OCI-M2 (cell line): Measurements from ENCODE around the gene PSRC1.

Source experiments
- DNase-seq: peaks from one replicate; lab custom pipeline; 2025; ENCODE audit not compliant: unreplicated experiment; lab: John Stamatoyannopoulos, UW

Gene PSRC1

GRCh38 chr1:109272831-109273547 lies 10.0 kb downstream of the PSRC1 start:
- DNase-seq, result no peak

GRCh38 chr1:109272021-109272799 lies 10.7 kb downstream of the PSRC1 start:
- no peak for DNase-seq

GRCh38 chr1:109271458-109271857 lies 11.5 kb downstream of the PSRC1 start:
- DNase-seq, result no peak

GRCh38 chr1:109270623-109271317 lies 12.2 kb downstream of the PSRC1 start:
- DNase-seq, result no peak

- DNase-seq, result no peak
Measured at GRCh38 chr1:109269981-109270622, 12.8 kb downstream of the PSRC1 start.

DNA sequence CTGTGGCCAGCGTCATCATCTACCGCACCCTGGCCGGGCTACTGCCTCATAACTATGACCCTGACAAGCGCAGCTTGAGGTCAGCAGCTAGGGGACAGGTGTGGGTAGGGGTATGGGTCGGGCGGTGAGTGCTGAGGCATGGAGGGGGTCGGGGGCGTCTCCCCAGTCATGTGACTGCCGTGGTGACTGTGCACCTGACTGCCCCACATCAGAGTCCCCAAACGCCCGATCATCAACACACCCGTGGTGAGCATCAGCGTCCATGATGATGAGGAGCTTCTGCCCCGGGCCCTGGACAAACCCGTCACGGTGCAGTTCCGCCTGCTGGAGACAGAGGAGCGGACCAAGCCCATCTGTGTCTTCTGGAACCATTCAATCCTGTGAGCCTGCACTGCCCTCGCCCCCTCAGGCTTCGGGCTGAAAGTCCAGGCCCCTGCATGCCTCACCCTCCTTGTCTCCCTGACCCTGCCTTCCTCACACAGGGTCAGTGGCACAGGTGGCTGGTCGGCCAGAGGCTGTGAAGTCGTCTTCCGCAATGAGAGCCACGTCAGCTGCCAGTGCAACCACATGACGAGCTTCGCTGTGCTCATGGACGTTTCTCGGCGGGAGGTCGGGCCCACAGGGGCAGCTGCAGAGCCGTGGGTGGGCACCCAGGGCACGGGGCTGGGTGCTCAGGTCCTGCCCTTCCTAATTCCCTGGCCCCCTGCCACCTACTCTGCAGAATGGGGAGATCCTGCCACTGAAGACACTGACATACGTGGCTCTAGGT lies 13.5 kb downstream of the PSRC1 start:
- DNase-seq, result no peak

GRCh38 chr1:109268431-109269211 lies 14.3 kb downstream of the PSRC1 start:
- DNase-seq, result no peak

- no peak for DNase-seq
Measured at GRCh38 chr1:109267743-109268300, 15.1 kb downstream of the PSRC1 start.

DNA sequence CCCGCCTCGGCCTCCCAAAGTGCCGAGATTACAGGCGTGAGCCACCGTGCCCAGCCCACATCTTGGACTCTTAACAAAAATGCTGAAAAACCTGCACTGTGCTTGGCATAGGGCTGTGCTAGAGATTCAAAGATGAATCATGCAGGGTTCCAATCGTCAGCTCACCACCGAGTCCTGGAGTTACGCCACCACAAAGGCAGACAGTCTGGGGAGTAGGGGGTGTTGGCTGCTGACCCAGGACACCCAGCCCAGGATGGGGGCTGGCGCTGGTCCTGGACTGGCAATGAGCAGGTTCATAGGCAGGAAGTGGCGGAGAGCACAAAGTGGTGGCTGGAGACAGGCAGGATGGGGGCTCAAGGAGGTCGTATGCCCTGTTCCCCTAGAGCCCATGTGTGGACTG lies 16.0 kb downstream of the PSRC1 start:
- no peak for DNase-seq

DNA sequence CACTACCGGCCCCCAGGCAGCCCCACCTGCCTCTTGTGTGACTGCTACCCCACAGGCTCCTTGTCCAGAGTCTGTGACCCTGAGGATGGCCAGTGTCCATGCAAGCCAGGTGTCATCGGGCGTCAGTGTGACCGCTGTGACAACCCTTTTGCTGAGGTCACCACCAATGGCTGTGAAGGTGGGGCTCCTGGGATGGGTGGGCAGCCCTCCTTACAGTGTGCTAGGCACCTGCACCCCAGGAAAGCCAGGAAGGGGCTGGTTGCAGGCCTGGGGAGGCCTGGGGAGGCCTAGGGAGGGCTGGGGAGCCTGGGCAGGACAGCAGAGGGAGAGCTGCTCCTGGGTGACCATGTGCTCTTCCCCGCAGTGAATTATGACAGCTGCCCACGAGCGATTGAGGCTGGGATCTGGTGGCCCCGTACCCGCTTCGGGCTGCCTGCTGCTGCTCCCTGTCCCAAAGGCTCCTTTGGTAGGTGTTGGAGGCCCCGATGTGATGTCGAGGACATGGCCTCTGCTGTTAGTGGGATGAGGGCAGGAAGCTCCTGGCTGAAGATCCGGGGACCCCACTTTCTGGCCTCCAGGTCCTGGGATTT lies 17.1 kb downstream of the PSRC1 start:
- no peak for DNase-seq

- DNase-seq, result no peak
Measured at GRCh38 chr1:109265016-109265415, 17.9 kb downstream of the PSRC1 start.

DNA sequence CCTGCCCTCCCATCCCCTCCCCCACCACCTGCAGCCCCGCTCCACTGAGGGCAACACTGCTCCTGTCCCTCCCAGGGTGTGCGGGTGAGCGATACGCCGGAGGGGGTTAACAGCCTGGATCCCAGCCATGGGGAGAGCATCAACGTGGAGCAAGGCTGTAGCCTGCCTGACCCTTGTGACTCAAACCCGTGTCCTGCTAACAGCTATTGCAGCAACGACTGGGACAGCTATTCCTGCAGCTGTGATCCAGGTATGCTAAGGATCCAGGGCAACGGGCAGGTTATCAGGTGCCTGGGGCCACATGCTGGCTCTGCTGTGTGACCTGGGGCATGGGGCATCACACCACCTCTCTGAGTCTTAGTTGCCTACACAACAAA lies 18.6 kb downstream of the PSRC1 start:
- no peak for DNase-seq

GRCh38 chr1:109263597-109264378 lies 19.2 kb downstream of the PSRC1 start:
- DNase-seq, result no peak

DNA sequence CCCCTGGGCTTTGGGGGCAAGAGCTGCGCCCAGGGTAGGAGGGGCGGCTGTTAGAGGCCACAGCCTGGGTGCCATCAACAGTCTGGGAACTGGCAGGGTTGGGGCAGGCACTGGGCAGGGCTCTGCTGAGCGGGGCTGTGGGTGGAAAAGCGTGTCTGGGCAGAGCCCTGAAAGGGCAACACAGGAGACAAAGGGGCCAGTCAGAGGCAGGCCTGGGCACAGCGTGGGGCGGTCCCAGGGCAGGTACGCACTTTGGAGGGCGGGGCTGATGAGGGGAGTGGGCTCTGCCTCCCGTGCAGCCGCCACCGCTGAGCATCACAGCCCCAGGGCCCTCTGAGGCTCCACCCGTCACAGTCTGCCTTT lies 19.7 kb downstream of the PSRC1 start:
- DNase-seq, result no peak

DNA sequence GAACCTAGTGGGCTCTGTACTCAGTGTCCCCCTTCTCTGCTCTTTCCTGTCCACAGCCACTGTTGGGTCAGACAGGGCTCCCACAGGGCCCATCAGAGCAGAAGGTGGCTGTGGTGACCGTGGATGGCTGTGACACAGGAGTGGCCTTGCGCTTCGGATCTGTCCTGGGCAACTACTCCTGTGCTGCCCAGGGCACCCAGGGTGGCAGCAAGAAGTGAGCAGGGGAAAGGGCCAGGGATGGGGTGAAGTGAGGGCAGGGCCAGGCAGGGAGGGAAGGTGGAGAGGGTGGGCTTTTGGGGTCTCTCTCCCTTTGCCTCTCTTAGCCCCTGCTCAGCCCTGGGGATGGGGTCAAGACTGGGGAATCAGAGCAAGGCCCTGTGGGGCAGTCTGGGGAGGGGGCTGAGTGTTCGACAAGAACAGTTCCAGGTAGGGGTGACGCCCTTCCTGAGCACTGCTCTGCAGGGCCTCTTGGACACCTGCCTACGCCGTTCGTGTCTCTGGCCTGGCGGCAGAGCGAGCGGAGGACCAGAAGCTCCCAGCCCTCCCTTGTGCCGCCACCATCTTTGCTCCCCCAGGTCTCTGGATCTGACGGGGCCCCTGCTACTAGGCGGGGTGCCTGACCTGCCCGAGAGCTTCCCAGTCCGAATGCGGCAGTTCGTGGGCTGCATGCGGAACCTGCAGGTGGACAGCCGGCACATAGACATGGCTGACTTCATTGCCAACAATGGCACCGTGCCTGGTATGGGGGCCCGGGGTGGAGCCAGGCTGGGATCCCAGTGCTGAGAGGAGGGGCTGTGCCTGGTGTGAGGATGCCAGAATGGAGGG lies 20.5 kb downstream of the PSRC1 start:
- no peak for DNase-seq

DNA sequence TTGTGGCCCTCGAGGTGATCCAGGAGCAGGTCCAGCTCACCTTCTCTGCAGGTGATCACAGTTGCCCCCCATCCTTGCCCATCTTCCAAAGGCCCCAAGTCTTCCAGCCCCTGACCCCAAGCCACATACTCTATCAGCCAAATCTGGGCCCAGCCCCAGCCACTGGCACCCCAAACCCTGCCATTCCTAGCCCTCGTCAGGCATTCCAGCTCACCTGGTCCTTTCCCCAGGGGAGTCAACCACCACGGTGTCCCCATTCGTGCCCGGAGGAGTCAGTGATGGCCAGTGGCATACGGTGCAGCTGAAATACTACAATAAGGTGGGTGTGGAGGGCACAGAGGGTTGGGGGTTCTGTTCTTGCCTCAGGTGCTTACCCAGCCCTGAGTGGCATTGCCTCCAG lies 21.4 kb downstream of the PSRC1 start:
- DNase-seq, result no peak

DNA sequence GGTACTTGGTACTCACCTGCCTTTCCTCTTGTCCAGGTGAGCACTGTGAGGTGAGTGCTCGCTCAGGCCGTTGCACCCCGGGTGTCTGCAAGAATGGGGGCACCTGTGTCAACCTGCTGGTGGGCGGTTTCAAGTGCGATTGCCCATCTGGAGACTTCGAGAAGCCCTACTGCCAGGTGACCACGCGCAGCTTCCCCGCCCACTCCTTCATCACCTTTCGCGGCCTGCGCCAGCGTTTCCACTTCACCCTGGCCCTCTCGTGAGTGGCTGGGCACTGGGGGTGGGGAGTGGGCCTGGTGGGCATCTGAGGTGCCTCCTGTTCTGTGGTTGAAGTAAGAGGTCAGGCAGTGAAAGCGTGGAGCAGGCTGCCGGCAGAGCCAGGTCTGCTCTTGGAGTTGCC lies 21.9 kb downstream of the PSRC1 start:
- no peak for DNase-seq
